GM18499 (cell line): ENCODE measurements around the gene SAXO1.

Experiments
- ATAC-seq: cut with Tn5 transposase; IDR thresholded peaks from one replicate; pipeline ENCODE4 v1.9.1; 2021; ENCODE audit warnings: moderate number of reproducible peaks; ENCODE audit not compliant: insufficient read depth, unreplicated experiment

SAXO1 gene

DNA sequence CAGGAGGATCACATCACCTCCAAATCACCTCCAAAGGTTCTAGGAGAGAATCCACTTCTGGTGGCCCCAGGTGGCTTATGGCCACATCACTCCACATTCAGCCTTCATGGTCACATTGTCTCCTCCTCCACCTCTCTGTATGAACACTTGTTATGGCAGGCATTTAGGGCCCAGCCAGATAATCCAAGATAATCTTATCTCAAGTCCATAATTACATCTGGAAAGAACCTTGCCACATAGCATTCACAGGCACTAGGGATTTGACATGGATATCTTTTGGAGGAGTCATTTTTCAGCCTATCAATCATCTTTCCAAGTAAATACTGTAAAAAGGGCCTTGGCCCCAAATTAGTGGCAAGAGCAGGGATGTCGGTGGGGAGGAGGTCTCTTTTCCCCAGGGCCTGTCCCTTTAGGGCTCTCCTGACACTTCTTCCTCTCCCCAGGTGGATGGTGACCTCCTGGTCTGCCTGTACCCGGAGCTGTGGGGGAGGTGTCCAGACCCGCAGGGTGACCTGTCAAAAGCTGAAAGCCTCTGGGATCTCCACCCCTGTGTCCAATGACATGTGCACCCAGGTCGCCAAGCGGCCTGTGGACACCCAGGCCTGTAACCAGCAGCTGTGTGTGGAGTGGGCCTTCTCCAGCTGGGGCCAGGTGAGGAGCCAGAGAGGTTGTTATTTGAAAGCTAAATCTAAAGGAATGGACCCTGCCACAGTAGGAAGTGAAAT lies 140.9 kb downstream of the SAXO1 start:
- no peak for ATAC-seq

DNA sequence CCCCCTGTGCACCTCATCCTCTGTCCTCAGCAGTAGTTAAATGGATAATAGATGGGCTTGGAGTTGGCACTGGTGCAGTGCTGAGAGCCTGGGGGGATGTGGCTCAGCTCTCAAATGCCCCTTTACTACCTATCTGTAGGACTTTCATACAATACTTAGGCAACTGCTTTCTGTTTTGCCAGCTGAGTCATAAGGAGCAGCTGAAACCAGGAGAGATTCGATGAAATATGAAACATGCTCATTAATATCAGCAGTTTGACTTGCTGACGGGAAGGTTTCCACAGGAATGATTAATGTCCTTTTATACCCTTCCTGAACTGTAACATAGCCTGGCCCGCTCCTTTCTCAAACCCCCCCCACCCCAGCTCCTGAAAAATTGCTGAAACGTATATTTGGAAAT lies 142.6 kb downstream of the SAXO1 start:
- peak; percentile 82 for ATAC-seq

DNA sequence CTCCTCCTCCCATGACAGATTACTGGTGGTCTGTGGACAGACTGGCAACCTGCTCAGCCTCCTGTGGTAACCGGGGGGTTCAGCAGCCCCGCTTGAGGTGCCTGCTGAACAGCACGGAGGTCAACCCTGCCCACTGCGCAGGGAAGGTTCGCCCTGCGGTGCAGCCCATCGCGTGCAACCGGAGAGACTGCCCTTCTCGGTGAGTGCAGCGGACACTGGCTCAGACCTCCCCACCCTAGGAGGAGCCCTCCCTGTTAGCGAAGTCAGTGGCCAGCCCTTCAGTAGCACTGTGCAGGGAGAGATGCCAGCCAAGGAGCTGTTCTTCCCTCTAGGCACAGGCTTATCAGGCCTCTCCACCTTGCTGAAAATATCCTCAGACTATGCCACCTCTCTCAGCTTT lies 143.5 kb downstream of the SAXO1 start:
- no peak for ATAC-seq

DNA sequence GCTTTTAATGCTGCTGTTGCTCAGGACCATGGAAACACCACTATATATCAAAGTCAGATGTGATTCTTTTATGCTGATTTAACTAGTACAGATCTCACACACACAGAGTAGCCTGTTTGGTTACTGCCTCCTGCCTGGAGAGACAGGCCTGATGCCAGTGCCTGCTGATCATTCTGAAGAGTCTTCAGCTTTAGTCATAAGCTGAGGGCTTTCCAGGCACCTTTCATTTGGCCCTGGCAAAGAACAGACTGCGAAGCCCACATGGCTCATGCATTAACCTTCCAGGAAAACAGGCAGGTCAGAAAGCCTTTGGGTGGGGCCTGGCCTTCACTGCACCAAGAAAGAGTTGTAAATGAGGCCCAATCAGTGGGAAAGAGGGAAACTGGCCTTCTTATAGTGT lies 144.7 kb downstream of the SAXO1 start:
- ATAC-seq, result no peak

DNA sequence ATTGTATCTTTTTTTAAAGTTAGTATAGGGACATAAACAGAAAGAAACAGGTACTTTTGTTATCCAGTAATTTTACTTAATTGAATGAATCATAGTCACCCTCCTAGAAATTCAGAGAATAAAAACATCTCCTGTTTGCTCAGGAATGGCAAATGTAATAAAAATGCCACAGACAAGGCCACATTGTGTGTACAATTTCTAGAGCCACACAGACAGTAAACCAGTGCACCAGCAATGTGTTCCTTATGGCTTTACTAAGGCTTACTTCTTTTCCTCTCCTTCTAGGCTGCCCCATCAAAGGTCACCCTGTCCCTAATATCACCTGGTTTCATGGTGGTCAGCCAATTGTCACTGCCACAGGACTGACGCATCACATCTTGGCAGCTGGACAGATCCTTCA lies 145.5 kb downstream of the SAXO1 start:
- no peak for ATAC-seq

DNA sequence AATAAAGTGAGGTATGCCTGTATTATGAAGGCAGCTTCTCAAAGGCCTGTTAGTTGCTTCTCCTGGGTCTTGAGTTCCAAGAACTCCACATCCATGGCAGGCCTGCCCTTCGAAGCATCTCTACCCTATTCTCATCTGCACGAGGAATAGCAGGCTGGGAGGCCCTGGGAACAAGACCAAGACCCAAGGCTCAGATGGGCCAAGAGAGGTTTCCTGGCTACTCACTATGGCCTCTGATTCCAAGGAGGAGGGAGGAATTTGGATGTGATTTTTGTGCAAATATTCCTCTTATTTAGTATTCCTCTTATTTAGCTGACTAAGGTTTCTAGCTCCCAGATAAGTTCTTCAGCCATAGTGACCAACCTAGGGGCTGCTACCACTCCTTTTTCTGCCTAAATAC lies 151.3 kb downstream of the SAXO1 start:
- no peak for ATAC-seq

DNA sequence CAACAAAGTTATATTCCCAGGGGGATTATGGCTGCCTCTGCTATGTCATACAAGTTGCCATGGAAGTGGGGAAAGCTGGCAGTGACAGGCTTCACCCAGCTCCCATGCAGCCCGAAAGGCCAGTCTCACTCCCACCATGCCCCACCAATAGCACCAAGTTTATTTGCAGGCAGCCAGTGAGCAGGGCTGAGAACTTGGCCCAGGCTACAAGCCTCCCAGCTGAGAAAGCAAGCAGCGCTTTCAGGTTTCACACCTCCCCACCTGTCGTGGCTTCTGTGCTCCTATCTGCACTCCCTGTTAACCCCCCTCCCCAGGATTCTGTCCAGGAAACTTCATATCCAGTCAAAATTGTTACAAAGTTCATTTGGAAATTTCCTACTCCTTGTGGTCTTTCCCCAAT lies 155.0 kb downstream of the SAXO1 start:
- ATAC-seq, result no peak
